GM21423 (cell line): Measurements from ENCODE around the gene RIPOR3.
"Not testable (repeated sequence)": the region's sequence is repeated elsewhere in the genome, so short reads cannot be mapped to it uniquely, and the experiment has no call there.

ENCODE experiments used
- ATAC-seq: cut with Tn5 transposase; IDR thresholded peaks from one replicate; pipeline ENCODE4 v1.9.1; 2021; ENCODE audit warnings: mild to moderate bottlenecking, moderate library complexity; ENCODE audit not compliant: unreplicated experiment

Gene RIPOR3

DNA sequence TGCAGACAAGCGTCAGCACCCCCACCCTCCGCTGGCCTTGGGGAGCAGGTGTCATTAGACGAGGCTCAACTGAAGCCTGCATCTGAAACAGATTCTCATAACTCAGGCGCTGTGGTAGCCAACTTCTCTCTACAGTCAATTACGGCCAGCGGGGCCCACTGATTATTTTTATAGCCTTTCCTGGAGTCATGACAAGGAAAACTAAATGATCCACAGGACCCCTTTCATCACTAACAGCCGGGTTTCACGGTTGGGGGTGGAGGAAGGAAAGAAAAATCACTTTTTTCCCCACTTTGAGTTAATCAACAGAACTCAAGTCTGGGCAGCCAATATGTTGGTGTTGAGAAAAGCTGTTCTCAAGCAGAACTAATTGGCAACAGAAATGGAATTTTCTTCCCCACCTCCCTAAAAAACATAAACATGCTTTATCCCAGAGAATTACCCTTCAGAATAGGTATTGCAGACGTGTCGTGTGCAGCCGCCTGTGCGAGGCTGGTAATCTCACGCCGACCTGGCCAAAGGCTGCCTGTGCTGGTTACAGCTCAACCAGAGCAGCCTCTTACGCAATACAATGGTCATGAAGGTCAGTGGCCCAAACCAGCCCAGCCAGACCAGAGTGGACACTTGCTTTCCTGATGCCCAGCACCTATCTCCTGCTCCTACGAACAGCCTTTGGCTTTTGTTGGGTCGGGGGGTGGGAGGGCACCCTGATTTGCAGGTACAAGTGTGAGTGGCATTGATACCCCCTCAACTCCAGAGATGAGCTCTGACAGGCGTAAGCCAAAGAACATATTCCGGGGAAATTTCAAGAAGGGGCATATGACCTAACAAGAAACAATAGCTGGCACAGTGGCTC, 11.0 kb downstream of the RIPOR3 start:
- no peak for ATAC-seq

GRCh38 chr20:50679753-50680104, 11.6 kb downstream of the RIPOR3 start:
- no peak for ATAC-seq

- ATAC-seq, result no peak
These were observed 13.0 kb downstream of the RIPOR3 start for GRCh38 chr20:50678169-50678898.

GRCh38 chr20:50676858-50677257, 14.5 kb downstream of the RIPOR3 start:
- ATAC-seq, result no peak

- ATAC-seq, result not testable (repeated sequence)
These were observed 15.0 kb downstream of the RIPOR3 start for GRCh38 chr20:50676377-50676731.

GRCh38 chr20:50675671-50676376, 15.5 kb downstream of the RIPOR3 start:
- no peak for ATAC-seq

GRCh38 chr20:50674138-50674825, 17.1 kb downstream of the RIPOR3 start:
- ATAC-seq, result no peak

GRCh38 chr20:50673466-50674137, 17.7 kb downstream of the RIPOR3 start:
- no peak for ATAC-seq

DNA sequence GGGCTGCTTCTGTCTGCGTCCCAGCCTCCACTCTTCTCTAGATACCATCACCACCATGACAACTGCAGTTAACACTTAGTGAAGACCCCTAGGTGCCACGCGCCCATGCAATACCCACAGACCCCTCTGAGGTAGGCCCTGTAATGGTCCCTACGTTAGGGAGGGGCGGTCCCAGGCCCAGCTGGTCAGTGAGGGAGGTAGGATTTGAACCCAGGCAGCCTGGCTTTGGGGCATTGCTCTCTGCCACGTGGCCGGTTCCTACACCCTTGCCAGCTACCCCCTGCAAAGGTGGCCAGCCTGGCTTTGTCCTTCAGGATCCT, 18.2 kb downstream of the RIPOR3 start:
- ATAC-seq, result no peak

GRCh38 chr20:50672400-50673145, 18.8 kb downstream of the RIPOR3 start:
- no peak for ATAC-seq

- ATAC-seq, result no peak
These were observed 19.7 kb downstream of the RIPOR3 start for GRCh38 chr20:50671626-50672025.

- not testable (repeated sequence) for ATAC-seq
These were observed 20.3 kb downstream of the RIPOR3 start for GRCh38 chr20:50671010-50671409.

GRCh38 chr20:50670126-50670862, 21.0 kb downstream of the RIPOR3 start:
- no peak for ATAC-seq

- no peak for ATAC-seq
These were observed 22.5 kb downstream of the RIPOR3 start for GRCh38 chr20:50668798-50669197.

DNA sequence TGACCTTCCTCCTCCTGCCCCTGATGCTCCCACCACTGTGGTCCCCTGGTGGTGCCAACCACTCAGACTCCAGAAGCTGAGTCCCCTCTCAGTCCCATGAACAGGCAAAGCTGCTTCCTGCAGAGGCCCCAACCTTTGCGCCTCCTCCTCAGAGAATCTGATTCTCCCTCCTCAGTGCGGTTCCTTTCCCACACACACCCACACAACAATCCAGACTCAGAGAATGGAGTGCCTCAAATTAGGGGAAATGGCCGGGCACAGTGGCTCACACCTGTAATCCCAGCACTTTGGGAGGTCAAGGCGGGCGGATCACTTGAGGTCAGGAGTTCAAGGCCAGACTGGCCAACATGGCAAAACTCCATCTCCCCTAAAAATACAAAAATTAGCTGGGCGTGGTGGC, 23.0 kb downstream of the RIPOR3 start:
- no peak for ATAC-seq

DNA sequence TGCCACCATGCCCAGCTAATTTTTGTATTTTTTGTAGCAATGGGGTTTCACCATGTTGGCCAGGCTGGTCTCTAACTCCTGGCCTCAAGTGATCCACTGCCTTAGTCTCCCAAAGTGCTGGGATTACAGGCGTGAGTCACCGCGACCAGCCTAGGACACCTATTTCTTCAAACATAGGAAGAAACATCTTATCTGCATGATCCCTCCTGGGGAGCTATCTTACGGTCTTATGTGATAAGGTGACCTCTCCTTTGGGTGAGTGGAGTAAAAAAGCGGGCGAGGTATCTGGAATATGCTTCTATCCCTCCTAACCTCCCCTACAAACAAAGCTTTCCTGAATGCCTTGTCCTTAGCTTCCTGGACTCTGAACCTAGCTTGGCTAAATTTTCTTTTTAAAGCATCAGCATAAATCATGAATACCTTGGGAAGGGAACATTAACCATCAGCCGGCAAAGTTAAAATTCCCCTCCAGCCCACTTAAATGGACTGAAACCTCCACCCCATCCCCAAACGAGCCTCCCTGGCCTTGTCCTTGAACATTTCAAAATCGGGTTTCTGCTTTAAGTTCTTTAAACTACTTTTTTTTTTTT, 24.5 kb downstream of the RIPOR3 start:
- no peak for ATAC-seq

- ATAC-seq, result no peak
These were observed 27.1 kb downstream of the RIPOR3 start for GRCh38 chr20:50664254-50664653.

- ATAC-seq, result no peak
These were observed 28.1 kb downstream of the RIPOR3 start for GRCh38 chr20:50663095-50663821.
